Activated CD4-positive, alpha-beta T cell treated with anti-CD3 and anti-CD28 coated beads for 36 hours (primary cell): ENCODE data around the gene IGLL1. TPM values are rescaled to one million over a fixed set of nuclear protein-coding genes. Genes with fewer than 3 reads are reported as not detected.
"Not testable (repeated sequence)": the region's sequence is repeated elsewhere in the genome, so short reads cannot be mapped to it uniquely, and the experiment has no call there.

ENCODE experiments used
- ATAC-seq: fragments of 200-7000 bp; cut with Tn5 transposase; one replicate; pipeline ENCODE4 v1.10.0; 2021; ENCODE audit warnings: mild to moderate bottlenecking, moderate library complexity
- CTCF ChIA-PET: fragments of 350-600 bp; sonication (Branson Sonifier 250); formaldehyde crosslinking; loops from one replicate; lab custom pipeline; 2021; ENCODE audit warnings: antibody characterized with exemption; lab: Charles Lee
- POLR2A ChIA-PET: fragments of 350-600 bp; sonication (Branson Sonifier 250); formaldehyde crosslinking; loops from one replicate; lab custom pipeline; 2021; ENCODE audit warnings: antibody characterized with exemption, inconsistent platforms; lab: Charles Lee
- DNase-seq: peaks from one replicate; pipeline ENCODE4 v3.0.0-alpha.2; 2020
- H3K27ac Mint-ChIP-seq: one replicate; pipeline ENCODE4 v1.8.0; 2021; ENCODE audit warnings: mixed read lengths
- H3K27me3 Mint-ChIP-seq: one replicate; pipeline ENCODE4 v1.8.0; 2021; ENCODE audit warnings: mixed read lengths
- H3K36me3 Mint-ChIP-seq: one replicate; pipeline ENCODE4 v1.8.0; 2021; ENCODE audit warnings: low read depth, mixed read lengths
- H3K4me1 Mint-ChIP-seq: one replicate; pipeline ENCODE4 v1.8.0; 2021; ENCODE audit warnings: mixed read lengths
- H3K4me3 Mint-ChIP-seq: one replicate; pipeline ENCODE4 v1.8.0; 2021; ENCODE audit warnings: mild to moderate bottlenecking, moderate library complexity, mixed read lengths
- H3K9me3 Mint-ChIP-seq: one replicate; pipeline ENCODE4 v1.8.0; 2021; ENCODE audit warnings: low read depth, mixed read lengths
- intact Hi-C, 2 experiments: fragments of 100-400 bp; cut with DNase I in 1 of 2; cut with micrococcal nuclease in 1 of 2; formaldehyde crosslinking; loops; one replicate each; pipeline versions ENCODE4 v1.14.2 to v1.15.1; 2022 to 2024; cut with DNase I, micrococcal nuclease
- total RNA-seq, 2 experiments: library from RNA; stranded (reverse); gene quantifications; one replicate each; pipeline ENCODE4 v1.2.3, GENCODE V29; 2021

Gene IGLL1
- total RNA-seq, 2 experiments from 2014 or later: not detected

GRCh38 chr22:23548501-23549197 lies 31.4 kb downstream of the IGLL1 start:
- Mint-ChIP-seq H3K27ac (no peak overlapping the region), H3K4me3 (no peak overlapping the region), H3K27me3 (no peaks in the 10 kb centered on the region), H3K9me3 (peaks cover 6% of the 10 kb centered on the region), H3K4me1 (no peaks in the 10 kb centered on the region), H3K36me3 (no peaks in the 10 kb centered on the region)
- DNase-seq (no peak), ATAC-seq (no peak)
- ChIA-PET CTCF (no interaction called here), POLR2A (no interaction called here)
- intact Hi-C loops: no loop called here

- H3K4me1 Mint-ChIP-seq: no peaks in the 10 kb centered on the region
- no peaks in the 10 kb centered on the region for H3K36me3 Mint-ChIP-seq
- no peak for DNase-seq
- no peaks in the 10 kb centered on the region for H3K27me3 Mint-ChIP-seq
- H3K9me3 Mint-ChIP-seq: peaks cover 6% of the 10 kb centered on the region
- ChIA-PET POLR2A (no interaction called here), CTCF (no interaction called here)
- H3K4me3 Mint-ChIP-seq: no peak overlapping the region
- no peak for ATAC-seq
- H3K27ac Mint-ChIP-seq: no peak overlapping the region
- intact Hi-C loops: no loop called here
Observed at GRCh38 chr22:23547818-23548500, 32.1 kb downstream of the IGLL1 start.

- H3K4me1 Mint-ChIP-seq, POLR2A ChIA-PET, ATAC-seq, H3K27me3 Mint-ChIP-seq, H3K27ac Mint-ChIP-seq, CTCF ChIA-PET, intact Hi-C loops, H3K9me3 Mint-ChIP-seq, H3K36me3 Mint-ChIP-seq, H3K4me3 Mint-ChIP-seq, DNase-seq: not testable (repeated sequence)
Observed at GRCh38 chr22:23547382-23547781, 32.7 kb downstream of the IGLL1 start.

- no peak for ATAC-seq
- ChIA-PET CTCF (interaction anchor here (0.6 to 1.3 kb wide), 2 partner anchors 303 to 306 kb away, joined by 3 to 4 read pairs; no protein-coding TSS in a partner anchor), POLR2A (no interaction called here)
- no peaks in the 10 kb centered on the region for H3K4me1 Mint-ChIP-seq
- no peak for DNase-seq
- H3K27me3 Mint-ChIP-seq: no peaks in the 10 kb centered on the region
- no peaks in the 10 kb centered on the region for H3K36me3 Mint-ChIP-seq
- intact Hi-C loops: loop anchor here (5.0 kb wide), 4 partner anchors 207 to 412 kb away; partner anchors contain the start of genes CHCHD10 (in 1 of the 2), VPREB3 (in 1 of the 2) and ZNF70 (in 1 of the 2)
- no peak overlapping the region for H3K27ac Mint-ChIP-seq
- peaks cover 6% of the 10 kb centered on the region for H3K9me3 Mint-ChIP-seq
- no peak overlapping the region for H3K4me3 Mint-ChIP-seq
Observed at GRCh38 chr22:23544852-23545251, 35.2 kb downstream of the IGLL1 start.

- H3K4me1 Mint-ChIP-seq, DNase-seq, H3K27ac Mint-ChIP-seq, H3K9me3 Mint-ChIP-seq, H3K27me3 Mint-ChIP-seq, H3K4me3 Mint-ChIP-seq, ATAC-seq, CTCF ChIA-PET, H3K36me3 Mint-ChIP-seq, POLR2A ChIA-PET: not testable (repeated sequence)
- intact Hi-C loops: loop anchor here (5.0 kb wide), 4 partner anchors 209 to 414 kb away; partner anchors contain the start of genes CHCHD10 (in 1 of the 2), VPREB3 (in 1 of the 2) and ZNF70 (in 1 of the 2)
Observed at GRCh38 chr22:23543506-23544000, 36.5 kb downstream of the IGLL1 start.

- CTCF ChIA-PET: no interaction called here
- H3K27ac Mint-ChIP-seq: no peak overlapping the region
- ATAC-seq (no peak), DNase-seq (no peak)
- H3K4me3 Mint-ChIP-seq: no peak overlapping the region
- POLR2A ChIA-PET: no interaction called here
- intact Hi-C loops: loop anchor here (5.0 kb wide), 4 partner anchors 209 to 414 kb away; partner anchors contain the start of genes CHCHD10 (in 1 of the 2), VPREB3 (in 1 of the 2) and ZNF70 (in 1 of the 2)
- H3K4me1 Mint-ChIP-seq: peaks cover 7% of the 10 kb centered on the region
- H3K27me3 Mint-ChIP-seq: no peaks in the 10 kb centered on the region
- no peaks in the 10 kb centered on the region for H3K36me3 Mint-ChIP-seq
- H3K9me3 Mint-ChIP-seq: peaks cover under 1% of the 10 kb centered on the region
Observed at GRCh38 chr22:23542933-23543332, 37.2 kb downstream of the IGLL1 start.

GRCh38 chr22:23542391-23542790 lies 37.7 kb downstream of the IGLL1 start:
- DNase-seq, H3K9me3 Mint-ChIP-seq, H3K4me1 Mint-ChIP-seq, POLR2A ChIA-PET, H3K36me3 Mint-ChIP-seq, H3K4me3 Mint-ChIP-seq, H3K27ac Mint-ChIP-seq, ATAC-seq, H3K27me3 Mint-ChIP-seq: not testable (repeated sequence)
- CTCF ChIA-PET: interaction anchor here (1.2 kb wide), 1 partner anchor 287 kb away, joined by 3 read pairs; no protein-coding TSS in a partner anchor
- intact Hi-C loops: loop anchor here (5.0 kb wide), 4 partner anchors 210 to 415 kb away; partner anchors contain the start of genes CHCHD10 (in 1 of the 2), VPREB3 (in 1 of the 2) and ZNF70 (in 1 of the 2)

- H3K27me3 Mint-ChIP-seq, H3K4me3 Mint-ChIP-seq, H3K27ac Mint-ChIP-seq, H3K4me1 Mint-ChIP-seq, ATAC-seq, H3K36me3 Mint-ChIP-seq, H3K9me3 Mint-ChIP-seq, POLR2A ChIA-PET, DNase-seq: not testable (repeated sequence)
- CTCF ChIA-PET: interaction anchor here (1.2 kb wide), 1 partner anchor 287 kb away, joined by 3 read pairs; no protein-coding TSS in a partner anchor
- intact Hi-C loops: loop anchor here (1.0 to 5.0 kb wide), 5 partner anchors 49 to 415 kb away; partner anchors contain the start of genes CHCHD10 (in 1 of the 2), VPREB3 (in 1 of the 2) and ZNF70 (in 1 of the 2)
Observed at GRCh38 chr22:23541849-23542281, 38.2 kb downstream of the IGLL1 start.

GRCh38 chr22:23540837-23541236 lies 39.3 kb downstream of the IGLL1 start:
- ATAC-seq, POLR2A ChIA-PET, DNase-seq, H3K4me1 Mint-ChIP-seq, H3K36me3 Mint-ChIP-seq, H3K9me3 Mint-ChIP-seq, H3K27me3 Mint-ChIP-seq, H3K27ac Mint-ChIP-seq, H3K4me3 Mint-ChIP-seq: not testable (repeated sequence)
- CTCF ChIA-PET: interaction anchor here (1.2 kb wide), 1 partner anchor 288 kb away, joined by 3 read pairs; no protein-coding TSS in a partner anchor
- intact Hi-C loops: loop anchor here (1.0 to 5.0 kb wide), 5 partner anchors 50 to 416 kb away; partner anchors contain the start of genes CHCHD10 (in 1 of the 2), VPREB3 (in 1 of the 2) and ZNF70 (in 1 of the 2)

- CTCF ChIA-PET: interaction anchor here (0.6 to 1.0 kb wide), 2 partner anchors 26 to 46 kb away, joined by 3 read pairs; no protein-coding TSS in a partner anchor
- POLR2A ChIA-PET, DNase-seq, H3K27me3 Mint-ChIP-seq, H3K4me3 Mint-ChIP-seq, H3K4me1 Mint-ChIP-seq, H3K27ac Mint-ChIP-seq, H3K36me3 Mint-ChIP-seq, ATAC-seq, H3K9me3 Mint-ChIP-seq: not testable (repeated sequence)
- intact Hi-C loops: loop anchor here (1.0 to 10.0 kb wide), 9 partner anchors 105 to 417 kb away; partner anchors contain the start of genes CHCHD10 (in 2 of the 2), VPREB3 (in 1 of the 2) and ZNF70 (in 1 of the 2)
Observed at GRCh38 chr22:23539839-23540198, 40.3 kb downstream of the IGLL1 start.
